K562 treated with DMSO at 1 percent for 24 hours (cell line): ENCODE data around the gene ZBED4. TPM values are rescaled to one million over a fixed set of nuclear protein-coding genes. Genes with fewer than 3 reads are reported as not detected.

Experiments used
- total RNA-seq: library from RNA; unstranded; fragments of 300-600 nt; gene quantifications from 2 replicates; pipeline ENCODE4 v1.2.3, GENCODE V29; 2022; ENCODE audit warnings: low read depth; ENCODE audit not compliant: insufficient read depth

ZBED4 gene, protein sequence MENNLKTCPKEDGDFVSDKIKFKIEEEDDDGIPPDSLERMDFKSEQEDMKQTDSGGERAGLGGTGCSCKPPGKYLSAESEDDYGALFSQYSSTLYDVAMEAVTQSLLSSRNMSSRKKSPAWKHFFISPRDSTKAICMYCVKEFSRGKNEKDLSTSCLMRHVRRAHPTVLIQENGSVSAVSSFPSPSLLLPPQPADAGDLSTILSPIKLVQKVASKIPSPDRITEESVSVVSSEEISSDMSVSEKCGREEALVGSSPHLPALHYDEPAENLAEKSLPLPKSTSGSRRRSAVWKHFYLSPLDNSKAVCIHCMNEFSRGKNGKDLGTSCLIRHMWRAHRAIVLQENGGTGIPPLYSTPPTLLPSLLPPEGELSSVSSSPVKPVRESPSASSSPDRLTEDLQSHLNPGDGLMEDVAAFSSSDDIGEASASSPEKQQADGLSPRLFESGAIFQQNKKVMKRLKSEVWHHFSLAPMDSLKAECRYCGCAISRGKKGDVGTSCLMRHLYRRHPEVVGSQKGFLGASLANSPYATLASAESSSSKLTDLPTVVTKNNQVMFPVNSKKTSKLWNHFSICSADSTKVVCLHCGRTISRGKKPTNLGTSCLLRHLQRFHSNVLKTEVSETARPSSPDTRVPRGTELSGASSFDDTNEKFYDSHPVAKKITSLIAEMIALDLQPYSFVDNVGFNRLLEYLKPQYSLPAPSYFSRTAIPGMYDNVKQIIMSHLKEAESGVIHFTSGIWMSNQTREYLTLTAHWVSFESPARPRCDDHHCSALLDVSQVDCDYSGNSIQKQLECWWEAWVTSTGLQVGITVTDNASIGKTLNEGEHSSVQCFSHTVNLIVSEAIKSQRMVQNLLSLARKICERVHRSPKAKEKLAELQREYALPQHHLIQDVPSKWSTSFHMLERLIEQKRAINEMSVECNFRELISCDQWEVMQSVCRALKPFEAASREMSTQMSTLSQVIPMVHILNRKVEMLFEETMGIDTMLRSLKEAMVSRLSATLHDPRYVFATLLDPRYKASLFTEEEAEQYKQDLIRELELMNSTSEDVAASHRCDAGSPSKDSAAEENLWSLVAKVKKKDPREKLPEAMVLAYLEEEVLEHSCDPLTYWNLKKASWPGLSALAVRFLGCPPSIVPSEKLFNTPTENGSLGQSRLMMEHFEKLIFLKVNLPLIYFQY
- 10.1 and 10.3 TPM in 2 replicates for total RNA-seq

DNA sequence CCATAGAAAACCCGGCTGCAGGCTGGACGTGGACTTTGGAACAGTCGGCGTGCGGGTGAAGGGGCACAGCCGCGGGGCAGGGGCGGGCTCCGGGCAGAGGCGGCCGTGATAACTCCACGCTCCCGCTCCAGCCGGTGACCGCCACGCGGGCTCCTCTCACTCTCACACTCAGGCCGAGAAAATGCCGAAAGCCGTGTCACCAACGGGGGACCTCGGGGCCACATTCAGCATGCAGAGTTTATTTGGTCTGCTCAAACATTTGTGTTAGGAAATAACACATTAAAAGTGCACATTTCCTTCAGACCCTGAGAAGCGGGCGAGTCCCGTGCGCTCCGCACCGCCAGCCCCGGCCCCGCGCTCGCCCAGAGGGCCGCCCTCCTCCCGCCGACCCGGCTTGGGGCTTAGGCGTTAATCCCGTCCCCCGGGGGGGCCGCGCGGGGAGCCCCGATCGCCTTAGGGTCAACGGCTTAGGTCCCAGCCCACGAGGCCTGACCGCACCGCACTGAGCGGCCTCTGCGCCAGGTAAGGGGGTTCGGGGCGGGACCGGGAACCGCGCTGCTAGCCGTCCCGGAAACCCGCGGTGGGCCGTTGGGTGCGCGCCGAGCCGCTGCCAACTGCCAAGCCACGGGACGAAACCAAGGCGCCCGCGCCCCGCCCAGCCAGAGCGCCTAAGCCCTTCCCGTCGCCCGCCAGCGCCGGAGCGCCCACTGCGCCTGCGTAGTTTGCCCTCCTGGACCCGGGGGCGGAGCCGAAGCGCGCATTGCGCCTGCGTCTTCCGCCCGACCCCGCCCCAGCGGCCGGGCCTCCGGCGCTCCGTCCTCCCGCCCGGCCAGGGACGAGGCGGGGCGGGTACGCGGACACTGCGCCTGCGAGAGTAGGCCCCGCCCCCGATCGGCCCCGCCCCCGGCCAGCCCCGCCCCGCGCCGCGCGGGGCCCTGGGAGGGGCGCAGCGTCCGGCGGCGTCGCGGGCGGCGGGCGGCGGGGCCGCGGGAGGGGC lies at the start of gene ZBED4:
TSS of gene ZBED4 (plus strand) at position 947 of the 997 bp plus-strand sequence. CDS start 29,819 bp downstream, outside the sequence.

DNA sequence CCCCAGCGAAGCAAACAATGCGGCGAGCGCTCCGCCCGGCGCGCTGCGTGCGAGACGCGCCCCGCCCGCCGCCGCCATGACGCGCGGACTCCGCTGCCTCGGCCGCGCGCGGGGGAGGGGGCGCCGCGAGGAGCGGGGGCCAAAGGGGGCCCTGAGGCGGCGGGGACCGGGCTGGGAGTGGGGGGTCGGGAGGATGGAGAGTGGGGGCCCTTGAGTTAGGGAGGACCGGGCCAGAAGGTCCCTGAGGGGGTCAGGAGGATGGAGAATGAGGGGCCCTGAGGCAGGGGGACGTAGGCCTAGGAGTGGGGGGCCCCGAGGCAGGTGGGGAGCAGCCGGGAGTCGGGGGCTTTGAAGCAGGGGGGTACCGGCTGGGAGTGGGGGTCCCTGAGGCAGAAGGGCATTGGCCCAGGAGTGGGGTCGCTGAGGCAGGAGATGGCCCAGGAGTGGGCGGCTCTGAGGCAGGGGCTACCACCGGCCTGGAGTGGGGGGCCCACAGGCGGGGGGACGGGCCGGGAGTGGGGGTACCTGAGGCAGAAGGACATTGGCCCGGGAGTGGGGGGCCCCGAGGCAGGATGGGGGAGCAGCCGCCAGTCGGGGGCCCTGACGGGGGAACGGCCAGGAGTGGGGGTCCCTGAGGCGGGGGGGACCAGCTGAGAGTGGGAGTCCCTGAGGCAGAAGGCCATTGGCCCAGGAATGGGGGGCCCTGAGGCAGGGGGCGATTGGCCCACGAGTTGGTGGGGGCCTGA lies 25.6 kb upstream of the ZBED4 start, which contains the start of gene BRD1:
TSS of gene BRD1 (minus strand) at position 21 of the 746 bp plus-strand sequence. CDS start 3,556 bp downstream, outside the sequence.

DNA sequence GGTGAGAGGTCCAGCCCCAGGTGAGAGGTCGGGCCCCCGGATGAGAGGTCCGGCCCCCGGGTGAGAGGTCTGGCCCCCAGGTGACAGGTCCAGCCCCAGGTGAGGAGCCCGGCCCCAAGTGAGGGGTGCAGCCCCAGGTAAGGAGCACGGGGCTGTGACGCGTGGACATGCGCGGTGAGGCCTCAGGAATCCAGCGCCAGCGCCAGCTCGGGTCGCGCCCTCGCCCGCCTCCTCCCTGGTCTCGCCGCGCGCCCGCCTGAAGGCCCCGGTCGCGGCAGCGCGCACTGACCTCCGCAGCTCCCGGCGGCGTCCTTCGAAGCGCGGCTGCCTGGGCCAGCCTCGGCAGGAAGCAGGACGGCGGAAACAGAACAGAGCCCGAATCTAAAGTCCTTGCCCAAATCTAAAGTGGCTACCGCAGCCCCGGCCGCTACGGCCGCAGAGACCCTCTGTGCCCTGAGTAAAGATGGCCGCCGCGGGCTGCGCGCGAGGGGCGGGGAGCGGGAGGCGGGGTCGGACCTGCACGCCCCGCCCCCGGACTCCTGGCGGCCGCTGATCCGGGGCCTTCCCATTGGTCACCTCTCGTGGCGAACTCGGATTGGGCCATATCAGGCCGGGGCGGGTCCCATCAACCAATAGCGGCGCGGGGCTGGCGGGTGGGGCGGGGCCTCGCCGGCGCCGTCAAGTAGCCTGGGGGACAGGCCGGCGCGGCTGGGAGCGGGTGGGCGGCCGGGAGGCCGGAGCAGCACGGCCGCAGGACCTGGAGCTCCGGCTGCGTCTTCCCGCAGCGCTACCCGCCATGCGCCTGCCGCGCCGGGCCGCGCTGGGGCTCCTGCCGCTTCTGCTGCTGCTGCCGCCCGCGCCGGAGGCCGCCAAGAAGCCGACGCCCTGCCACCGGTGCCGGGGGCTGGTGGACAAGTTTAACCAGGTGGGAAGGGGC lies 64.6 kb downstream of the ZBED4 start, which contains the start of the genes ALG12 and CRELD2:
TSS of gene ALG12 (minus strand) at position 465 of the 937 bp plus-strand sequence. CDS start 4,673 bp downstream, outside the sequence.
TSS of gene CRELD2 (plus strand) at position 661 of the 937 bp plus-strand sequence. CDS start at position 797, 136 bp downstream.

Other genes starting within 250 kb of the ZBED4 start
- 14.9 and 15.2 TPM in 2 replicates for gene BRD1, start 26.0 kb upstream of the ZBED4 start, total RNA-seq
- 5.6 and 6.4 TPM in 2 replicates for gene ALG12, start 64.6 kb downstream of the ZBED4 start, total RNA-seq
- 32.5 and 35.2 TPM in 2 replicates for gene CRELD2, start 64.8 kb downstream of the ZBED4 start, total RNA-seq
- gene PIM3, start 106.9 kb downstream of the ZBED4 start, total RNA-seq, result 92.1 and 105 TPM in 2 replicates
- 0.07 TPM in 1 of 2 replicates, not detected in the other for gene IL17REL, start 158.9 kb downstream of the ZBED4 start, total RNA-seq
- gene TTLL8, start 204.5 kb downstream of the ZBED4 start, total RNA-seq, result not detected in 2 replicates
- gene MLC1, start 231.6 kb downstream of the ZBED4 start, total RNA-seq, result 0.35 and 0.38 TPM in 2 replicates
- gene MOV10L1, start 236.2 kb downstream of the ZBED4 start, total RNA-seq, result 0.09 TPM in 1 of 2 replicates, not detected in the other